Endometrial microvascular endothelial cells (primary cell): ENCODE data around the gene OXCT2. TPM values are rescaled to one million over a fixed set of nuclear protein-coding genes. Genes with fewer than 3 reads are reported as not detected.

Source experiments
- total RNA-seq: library from RNA; depleted of rRNA; stranded (reverse); fragments of >200 nt; gene quantifications from one replicate; pipeline ENCODE4 v1.2.3, GENCODE V29; 2015; ENCODE audit errors: inconsistent ontology term

Gene OXCT2
- total RNA-seq, 1 donor from 2014 or later: 5.7 TPM

Other genes with a start within 250 kb of the OXCT2 start
- 234 TPM for gene PABPC4, start 194.6 kb downstream of the OXCT2 start, total RNA-seq
- 0.09 TPM for gene HEYL, start 131.7 kb downstream of the OXCT2 start, total RNA-seq
- gene NT5C1A, start 99.2 kb downstream of the OXCT2 start, total RNA-seq: not detected
- gene HPCAL4, start 79.9 kb downstream of the OXCT2 start, total RNA-seq: not detected
- gene PPIE, start 32.5 kb downstream of the OXCT2 start, total RNA-seq: 35.0 TPM
- not detected for gene BMP8B, start 17.5 kb upstream of the OXCT2 start, total RNA-seq
- 7.2 TPM for gene TRIT1, start 112.2 kb upstream of the OXCT2 start, total RNA-seq
- gene MYCL, start 130.6 kb upstream of the OXCT2 start, total RNA-seq: not detected
- 6.3 TPM for gene MFSD2A, start 183.8 kb upstream of the OXCT2 start, total RNA-seq